K562 (cell line): ENCODE data around the gene ACER3. TPM values are rescaled to one million over a fixed set of nuclear protein-coding genes. Genes with fewer than 3 reads are reported as not detected.

Experiments
- ATAC-seq: fragments of 200-7000 bp; cut with Tn5 transposase; 3 replicates; pipeline ENCODE4 v1.9.1; 2020; ENCODE audit warnings: moderate library complexity
- BruUV-seq: library from RNA; stranded (reverse); fragments of 400-500 nt; replicated peaks from 2 replicates; lab custom pipeline; 2021; lab: Mats Ljungman, UMichigan
- CTCF ChIA-PET: fragments of 300-600 bp; formaldehyde crosslinking; extraction: SDS; loops from one replicate; lab custom pipeline; 2021; ENCODE audit warnings: low intra/inter-chr PET ratio; lab: Yijun Ruan, JAX
- POLR2A ChIA-PET: fragments of 300-600, 350-650 bp; sonication (Branson Sonifier 250); formaldehyde crosslinking; extraction: SDS; loops from one replicate; lab custom pipeline; 2021; ENCODE audit warnings: antibody characterized with exemption, inconsistent platforms; lab: Yijun Ruan, JAX
- DNase-seq, 4 experiments: peaks; one replicate each; pipeline versions ENCODE4 v3.0.0 to v3.0.0-alpha.2; 2011 to 2018; ENCODE audit warnings: low spot score in 3 of 4, mixed read lengths in 3 of 4; ENCODE audit errors: extremely low read depth in 1 of 4
- FAIRE-seq: peaks from 2 replicates; lab custom pipeline; 2011; peaks lifted over from hg19 to GRCh38; lab: Jason Lieb, UNC
- H2AFZ ChIP-seq: 2 replicates; pipeline ENCODE4 v1.6.0; 2011; ENCODE audit warnings: low read depth, low read length, control low read depth, inconsistent platforms
- H3K27ac ChIP-seq: fragments of 200-600 bp; 3 replicates; pipeline ENCODE4 v1.8.0; 2011; ENCODE audit warnings: low read depth, mild to moderate bottlenecking, control low read depth, inconsistent platforms, low read length, moderate library complexity, mixed read lengths; ENCODE audit errors: extremely low read depth
- H3K27me3 ChIP-seq, 2 experiments: fragments of 300-600 bp in 1 of 2; 2 replicates in 1 of 2; 3 replicates in 1 of 2; pipeline versions ENCODE4 v1.6.0 to v1.8.0; 2011; ENCODE audit warnings: inconsistent platforms in 2 of 2, low read length in 2 of 2, mild to moderate bottlenecking in 1 of 2, mixed read lengths in 1 of 2, moderate library complexity in 1 of 2; ENCODE audit not compliant: control insufficient read depth in 2 of 2, insufficient read depth in 2 of 2
- H3K36me3 ChIP-seq: fragments of 300-600 bp; 3 replicates; pipeline ENCODE4 v1.8.0; 2011; ENCODE audit warnings: mild to moderate bottlenecking, low read length, inconsistent platforms; ENCODE audit not compliant: control insufficient read depth, insufficient read depth
- H3K4me1 ChIP-seq, 2 experiments: fragments of 200-600 bp in 1 of 2; replicated peaks in 1 of 2; 2 replicates in 1 of 2; 3 replicates in 1 of 2; pipeline versions ENCODE4 v1.5.1 to v1.8.0; 2011; ENCODE audit warnings: inconsistent platforms in 2 of 2, low read length in 2 of 2, mild to moderate bottlenecking in 1 of 2, mixed read lengths in 1 of 2, moderate library complexity in 1 of 2; ENCODE audit not compliant: control insufficient read depth in 2 of 2, insufficient read depth in 2 of 2
- H3K4me2 ChIP-seq: 2 replicates; pipeline ENCODE4 v1.6.1; 2011; ENCODE audit warnings: low read length, control low read depth, inconsistent platforms, mixed read lengths; ENCODE audit not compliant: insufficient read depth
- H3K4me3 ChIP-seq: fragments of 200-600 bp; sonication (generic), shearing (Covaris generic); 2 replicates; pipeline ENCODE4 v1.5.1; 2016; ENCODE audit warnings: control low read depth, inconsistent platforms
- H3K79me2 ChIP-seq: fragments of 200-600 bp; 3 replicates; pipeline ENCODE4 v1.8.0; 2011; ENCODE audit warnings: low read length, inconsistent platforms; ENCODE audit not compliant: control insufficient read depth, insufficient read depth
- H3K9ac ChIP-seq, 2 experiments: 2 replicates each; pipeline versions ENCODE4 v1.6.0 to v1.6.1; 2011; ENCODE audit warnings: low read depth in 2 of 2, low read length in 2 of 2, control low read depth in 1 of 2, inconsistent platforms in 1 of 2, mild to moderate bottlenecking in 1 of 2, mixed read lengths in 1 of 2; ENCODE audit not compliant: insufficient read depth in 1 of 2
- H3K9me1 ChIP-seq: one replicate; pipeline ENCODE4 v1.6.0; 2011; ENCODE audit warnings: inconsistent platforms, mild to moderate bottlenecking, low read length, moderate library complexity; ENCODE audit not compliant: control insufficient read depth, insufficient read depth
- H3K9me3 ChIP-seq: replicated peaks from 2 replicates; pipeline ENCODE4 v1.5.1; 2011; ENCODE audit warnings: low read depth, low read length, inconsistent platforms; ENCODE audit not compliant: control insufficient read depth, insufficient read depth
- H4K20me1 ChIP-seq: replicated peaks from 2 replicates; pipeline ENCODE4 v1.6.1; 2011; ENCODE audit warnings: low read length, inconsistent platforms, mixed read lengths; ENCODE audit not compliant: control insufficient read depth, insufficient read depth
- BCOR ChIP-seq: fragments of 450-650 bp; IDR thresholded peaks from 2 replicates; pipeline ENCODE4 v1.6.1; 2016
- DMBX1 ChIP-seq: fragments of 250-450 bp; sonication (Bioruptor Pico); IDR thresholded peaks from 2 replicates; pipeline ENCODE4 v1.8.0; 2022; ENCODE audit warnings: inconsistent platforms, mild to moderate bottlenecking, moderate library complexity, borderline replicate concordance
- HDAC1 ChIP-seq, 2 experiments: fragments of 450-650 bp; IDR thresholded peaks; 2 replicates each; pipeline ENCODE4 v1.6.1; 2016 to 2017; ENCODE audit warnings: inconsistent platforms in 1 of 2, mild to moderate bottlenecking in 1 of 2, moderate library complexity in 1 of 2
- MYC ChIP-seq, 2 experiments: fragments of 250-450 bp in 1 of 2; sonication (Bioruptor Pico) in 1 of 2; IDR thresholded peaks; 2 replicates each; pipeline versions ENCODE4 v1.5.1 to v1.6.1; 2012 to 2021; ENCODE audit warnings: low read depth in 2 of 2, borderline replicate concordance in 1 of 2, improper control_type of control experiment in 1 of 2, low read length in 1 of 2, mild to moderate bottlenecking in 1 of 2, moderate library complexity in 1 of 2
- NBN ChIP-seq: fragments of 450-650 bp; IDR thresholded peaks from 2 replicates; pipeline ENCODE4 v1.6.1; 2016; ENCODE audit warnings: low read depth, mild to moderate bottlenecking
- NCOA2 ChIP-seq, 2 experiments: fragments of 450-650 bp; IDR thresholded peaks; 2 replicates each; pipeline ENCODE4 v1.6.1; 2018; ENCODE audit warnings: mild to moderate bottlenecking in 2 of 2, moderate library complexity in 1 of 2; ENCODE audit not compliant: partially characterized antibody in 2 of 2
- SAFB2 ChIP-seq: fragments of 200-400 bp; formaldehyde crosslinking; IDR thresholded peaks from 2 replicates; pipeline ENCODE4 v1.6.1; 2018; ENCODE audit warnings: borderline replicate concordance, low read length, low read depth, moderate library complexity; ENCODE audit not compliant: severe bottlenecking
- STAT5A ChIP-seq: IDR thresholded peaks from 2 replicates; pipeline ENCODE4 v1.6.1; 2012; ENCODE audit warnings: low read length, inconsistent platforms, borderline replicate concordance
- WGBS: fragments of 100-300 bp; shearing (Covaris generic); methylation state at CpG from one replicate; pipeline ENCODE4 v1.1.6; 2016; ENCODE audit warnings: low coverage, mixed read lengths; ENCODE audit not compliant: insufficient coverage; ENCODE audit errors: missing lambda C conversion rate; 5-methylcytosine and 5-hydroxymethylcytosine counted together
- in situ Hi-C: fragments of 300-500 bp; cut with MboI; formaldehyde crosslinking; loops from 4 replicates; pipeline ENCODE4 v1.15.0; 2018; ENCODE audit warnings: inconsistent platforms, mixed read lengths
- intact Hi-C: fragments of 100-400 bp; cut with micrococcal nuclease; formaldehyde crosslinking; loops from 2 replicates; pipeline ENCODE4 v1.14.2; 2022
- polyA plus RNA-seq, 8 experiments: library from polyadenylated mRNA; depleted of rRNA in 4 of 8; stranded (reverse) in 5 of 8; unstranded in 3 of 8; fragments of >200 nt; fragmentation: Nextera tagmentation in 2 of 8; fragmentation: Illumina TruSeq in 1 of 8; extraction: Ambion mirVana in 2 of 8; extraction: Trizol in 1 of 8; gene quantifications; 2 replicates each; pipeline versions ENCODE4 v1.2.1 to v1.2.3, GENCODE V29; 2011 to 2014; ENCODE audit warnings: inconsistent platforms in 1 of 8, missing spikeins in 1 of 8
- total RNA-seq, 7 experiments: library from RNA; depleted of rRNA in 6 of 7; stranded (reverse); fragments of >200 nt in 6 of 7; fragmentation: Illumina TruSeq in 2 of 7; extraction: Trizol in 2 of 7; gene quantifications; 2 replicates each; pipeline versions ENCODE4 v1.2.1 to v1.2.3, GENCODE V29; 2011 to 2021; ENCODE audit warnings: low replicate concordance in 1 of 7
- TF ChIP-seq, protein P1 (sequence below): fragments of 250-450 bp; sonication (Bioruptor Pico); IDR thresholded peaks from 2 replicates; pipeline ENCODE4 v1.8.0; 2021; ENCODE audit warnings: moderate library complexity, mild to moderate bottlenecking, inconsistent platforms
- TF ChIP-seq, protein P2 (sequence below): sonication (generic); formaldehyde crosslinking; IDR thresholded peaks from 2 replicates; pipeline ENCODE4 v1.8.1; 2023; ENCODE audit warnings: mild to moderate bottlenecking, missing genetic modification reagents
- TF ChIP-seq, protein P3 (sequence below): fragments of 250-450 bp; sonication (Bioruptor Pico); IDR thresholded peaks from 2 replicates; pipeline ENCODE4 v1.4.0; 2020

ACER3 gene
- total and polyA plus RNA-seq, 9 of the 15 experiments (the other 6 are each of a cell fraction or from before 2014, with no cell fraction given): 2.0 to 23.8 (median 9.5) TPM

DNA sequence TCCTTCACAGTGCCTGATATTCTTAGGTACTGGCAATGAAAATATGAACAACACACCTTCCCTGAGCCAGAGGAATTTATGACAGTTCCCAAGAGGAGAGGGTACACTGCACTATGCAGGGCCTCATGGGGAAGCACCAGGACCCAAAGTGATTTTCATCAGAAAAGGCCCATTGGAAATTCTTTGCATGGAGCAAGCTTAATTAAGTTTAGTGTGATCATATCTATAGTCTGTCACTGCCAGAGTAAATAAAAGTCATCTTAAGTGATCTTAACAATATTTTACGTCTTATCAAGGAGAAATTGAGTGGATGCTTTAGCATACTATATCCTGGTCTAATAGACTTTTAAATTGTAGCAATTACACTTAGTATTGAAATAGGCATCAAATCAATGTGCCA lies 86.5 kb downstream of the ACER3 start:
- TF ChIP-seq HDAC1 (IDR thresholded peaks at IDR 0.05): no peak
- TF ChIP-seq, protein P1, sequence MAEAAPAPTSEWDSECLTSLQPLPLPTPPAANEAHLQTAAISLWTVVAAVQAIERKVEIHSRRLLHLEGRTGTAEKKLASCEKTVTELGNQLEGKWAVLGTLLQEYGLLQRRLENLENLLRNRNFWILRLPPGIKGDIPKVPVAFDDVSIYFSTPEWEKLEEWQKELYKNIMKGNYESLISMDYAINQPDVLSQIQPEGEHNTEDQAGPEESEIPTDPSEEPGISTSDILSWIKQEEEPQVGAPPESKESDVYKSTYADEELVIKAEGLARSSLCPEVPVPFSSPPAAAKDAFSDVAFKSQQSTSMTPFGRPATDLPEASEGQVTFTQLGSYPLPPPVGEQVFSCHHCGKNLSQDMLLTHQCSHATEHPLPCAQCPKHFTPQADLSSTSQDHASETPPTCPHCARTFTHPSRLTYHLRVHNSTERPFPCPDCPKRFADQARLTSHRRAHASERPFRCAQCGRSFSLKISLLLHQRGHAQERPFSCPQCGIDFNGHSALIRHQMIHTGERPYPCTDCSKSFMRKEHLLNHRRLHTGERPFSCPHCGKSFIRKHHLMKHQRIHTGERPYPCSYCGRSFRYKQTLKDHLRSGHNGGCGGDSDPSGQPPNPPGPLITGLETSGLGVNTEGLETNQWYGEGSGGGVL: no peak
- WGBS: 61% methylated on average over 1 of the region's 1 CpG
- no peaks in the 10 kb centered on the region for H3K9me1 ChIP-seq
- H3K9me3 ChIP-seq: no peaks in the 10 kb centered on the region
- H3K9ac ChIP-seq: no peak overlapping the region
- no peak overlapping the region for H3K4me3 ChIP-seq
- H3K27ac ChIP-seq: no peak overlapping the region
- ChIA-PET CTCF (no interaction called here), POLR2A (interaction anchor here (1.6 kb wide), 1 partner anchor 12 kb away, joined by 3 read pairs; no protein-coding TSS in a partner anchor)
- in situ Hi-C loops: no loop called here
- no peak overlapping the region for H3K4me2 ChIP-seq
- H3K79me2 ChIP-seq: no peaks in the 10 kb centered on the region
- FAIRE-seq: no peak
- no peaks in the 10 kb centered on the region for H3K27me3 ChIP-seq
- no peak for DNase-seq
- BruUV-seq: no TSS peak
- H2AFZ ChIP-seq: no peak overlapping the region
- no peaks in the 10 kb centered on the region for H3K36me3 ChIP-seq
- no peaks in the 10 kb centered on the region for H4K20me1 ChIP-seq
- H3K4me1 ChIP-seq: no peaks in the 10 kb centered on the region
- intact Hi-C loops: no loop called here
- no peak for ATAC-seq

DNA sequence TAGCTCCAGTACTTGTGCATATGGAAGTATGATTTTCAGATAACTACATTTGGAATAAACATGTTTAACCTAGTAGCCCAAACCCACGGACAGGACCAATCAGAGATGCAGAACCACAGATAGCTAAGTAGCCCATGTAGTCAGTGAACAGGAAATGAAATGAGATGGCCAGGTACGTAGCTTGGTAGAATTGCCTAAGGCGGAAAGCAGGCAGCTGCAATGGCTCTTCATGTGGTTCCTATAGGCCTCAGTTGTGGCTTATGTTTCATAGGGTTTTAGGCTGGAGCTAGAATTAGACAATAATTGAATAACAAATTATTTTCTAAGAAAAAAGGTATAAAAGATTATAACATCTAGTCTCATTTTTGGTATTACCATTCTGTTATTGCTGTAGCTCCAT lies 87.1 kb downstream of the ACER3 start:
- CTCF ChIA-PET: no interaction called here
- DNase-seq: no peak
- TF ChIP-seq, protein P2, sequence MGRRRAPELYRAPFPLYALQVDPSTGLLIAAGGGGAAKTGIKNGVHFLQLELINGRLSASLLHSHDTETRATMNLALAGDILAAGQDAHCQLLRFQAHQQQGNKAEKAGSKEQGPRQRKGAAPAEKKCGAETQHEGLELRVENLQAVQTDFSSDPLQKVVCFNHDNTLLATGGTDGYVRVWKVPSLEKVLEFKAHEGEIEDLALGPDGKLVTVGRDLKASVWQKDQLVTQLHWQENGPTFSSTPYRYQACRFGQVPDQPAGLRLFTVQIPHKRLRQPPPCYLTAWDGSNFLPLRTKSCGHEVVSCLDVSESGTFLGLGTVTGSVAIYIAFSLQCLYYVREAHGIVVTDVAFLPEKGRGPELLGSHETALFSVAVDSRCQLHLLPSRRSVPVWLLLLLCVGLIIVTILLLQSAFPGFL (CRISPR knock-in tag): no peak
- TF ChIP-seq, protein P3, sequence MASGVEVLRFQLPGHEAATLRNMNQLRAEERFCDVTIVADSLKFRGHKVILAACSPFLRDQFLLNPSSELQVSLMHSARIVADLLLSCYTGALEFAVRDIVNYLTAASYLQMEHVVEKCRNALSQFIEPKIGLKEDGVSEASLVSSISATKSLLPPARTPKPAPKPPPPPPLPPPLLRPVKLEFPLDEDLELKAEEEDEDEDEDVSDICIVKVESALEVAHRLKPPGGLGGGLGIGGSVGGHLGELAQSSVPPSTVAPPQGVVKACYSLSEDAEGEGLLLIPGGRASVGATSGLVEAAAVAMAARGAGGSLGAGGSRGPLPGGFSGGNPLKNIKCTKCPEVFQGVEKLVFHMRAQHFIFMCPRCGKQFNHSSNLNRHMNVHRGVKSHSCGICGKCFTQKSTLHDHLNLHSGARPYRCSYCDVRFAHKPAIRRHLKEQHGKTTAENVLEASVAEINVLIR: no peak
- TF ChIP-seq DMBX1 (no peak), STAT5A (no peak), BCOR (no peak), MYC (IDR thresholded peaks at IDR 0.05; ENCODE audit: low read depth, low read length) (no peak), MYC (CRISPR knock-in tag; IDR thresholded peaks at IDR 0.05; ENCODE audit: borderline replicate concordance, low read depth) (no peak), NCOA2 (IDR thresholded peaks at IDR 0.05; ENCODE audit: partially characterized antibody in 2 of 2) (no peak), SAFB2 (no peak), NBN (no peak)

More for the DNA sequence above, 87.1 kb downstream of the ACER3 start:
- H2AFZ ChIP-seq: no peak overlapping the region
- 63% methylated on average over 3 of the region's 3 CpGs for WGBS
- no peaks in the 10 kb centered on the region for H3K4me1 ChIP-seq
- H3K4me2 ChIP-seq: no peak overlapping the region
- intact Hi-C loops: no loop called here
- FAIRE-seq (no peak), ATAC-seq (no peak)
- H3K36me3 ChIP-seq: no peaks in the 10 kb centered on the region
- H4K20me1 ChIP-seq: no peaks in the 10 kb centered on the region
- H3K27ac ChIP-seq: no peak overlapping the region
- no peaks in the 10 kb centered on the region for H3K27me3 ChIP-seq
- POLR2A ChIA-PET: interaction anchor here (0.5 to 1.6 kb wide), 2 partner anchors 12 to 1434 kb away, joined by 3 to 7 read pairs; no protein-coding TSS in a partner anchor
- H3K9me1 ChIP-seq: no peaks in the 10 kb centered on the region
- BruUV-seq: no TSS peak
- no peak overlapping the region for H3K4me3 ChIP-seq
- H3K9ac ChIP-seq: no peak overlapping the region
- no peaks in the 10 kb centered on the region for H3K9me3 ChIP-seq
- in situ Hi-C loops: no loop called here
- H3K79me2 ChIP-seq: no peaks in the 10 kb centered on the region
